HG02884 (cell line): ENCODE data around the gene DOCK11.
"Not testable (repeated sequence)": the region's sequence is repeated elsewhere in the genome, so short reads cannot be mapped to it uniquely, and the experiment has no call there.

Experiments used
- ATAC-seq: cut with Tn5 transposase; IDR thresholded peaks from one replicate; pipeline ENCODE4 v1.9.1; 2021; ENCODE audit warnings: mild to moderate bottlenecking, moderate library complexity; ENCODE audit not compliant: unreplicated experiment

The DOCK11 gene

DNA sequence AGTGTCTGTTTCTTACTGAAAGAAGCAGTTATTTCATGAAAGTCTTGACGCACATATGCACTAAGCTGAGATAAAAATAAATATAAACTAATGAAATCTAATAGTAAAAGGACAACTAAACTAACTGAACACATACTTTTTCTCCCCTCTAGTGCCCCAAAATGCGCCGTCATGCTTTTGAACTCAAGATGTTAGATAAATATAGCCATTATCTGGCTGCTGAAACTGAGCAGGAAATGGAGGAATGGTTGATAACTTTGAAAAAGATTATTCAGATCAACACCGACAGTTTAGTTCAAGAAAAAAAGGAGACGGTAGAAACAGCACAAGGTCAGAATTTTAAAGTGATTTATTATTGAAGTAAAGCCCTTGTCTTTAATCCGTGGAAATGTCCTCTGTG is 70.2 kb downstream of the DOCK11 start:
- no peak for ATAC-seq

DNA sequence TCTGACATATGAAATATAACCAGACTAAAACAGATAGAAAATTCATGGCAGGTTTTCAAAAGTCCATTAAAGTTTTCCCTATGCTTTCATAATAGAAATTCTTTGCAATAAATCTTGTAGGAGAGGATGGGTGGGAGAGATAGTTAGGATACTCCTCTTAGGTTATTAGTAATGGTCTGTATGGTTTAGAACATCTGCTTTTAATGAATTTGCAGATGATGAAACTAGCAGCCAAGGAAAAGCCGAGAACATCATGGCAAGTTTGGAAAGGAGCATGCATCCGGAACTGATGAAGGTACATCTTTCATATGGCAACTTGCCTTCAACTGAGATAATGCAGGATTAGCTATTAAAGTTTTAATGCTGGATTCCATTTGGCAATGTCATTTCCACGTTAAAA is 70.7 kb downstream of the DOCK11 start:
- no peak for ATAC-seq

DNA sequence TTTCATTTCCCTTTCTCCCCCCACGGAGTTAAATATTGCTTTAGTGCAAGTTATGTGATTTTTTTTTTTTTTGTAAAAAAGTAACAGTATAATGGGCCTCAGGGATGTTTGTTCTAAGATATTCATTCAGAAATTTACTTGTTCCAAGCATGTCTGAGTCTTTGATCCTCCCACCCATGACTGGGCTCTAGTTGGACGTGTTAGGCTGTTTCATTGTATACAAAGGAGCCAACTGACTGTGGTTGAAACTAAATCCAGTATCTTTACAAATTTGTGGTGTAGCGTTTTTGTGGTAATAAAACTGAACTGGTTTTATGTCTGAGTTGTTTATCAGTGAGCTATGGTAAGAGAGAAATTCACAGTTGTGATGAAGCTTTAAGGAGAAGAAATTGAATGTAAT is 74.1 kb downstream of the DOCK11 start:
- ATAC-seq, result no peak

DNA sequence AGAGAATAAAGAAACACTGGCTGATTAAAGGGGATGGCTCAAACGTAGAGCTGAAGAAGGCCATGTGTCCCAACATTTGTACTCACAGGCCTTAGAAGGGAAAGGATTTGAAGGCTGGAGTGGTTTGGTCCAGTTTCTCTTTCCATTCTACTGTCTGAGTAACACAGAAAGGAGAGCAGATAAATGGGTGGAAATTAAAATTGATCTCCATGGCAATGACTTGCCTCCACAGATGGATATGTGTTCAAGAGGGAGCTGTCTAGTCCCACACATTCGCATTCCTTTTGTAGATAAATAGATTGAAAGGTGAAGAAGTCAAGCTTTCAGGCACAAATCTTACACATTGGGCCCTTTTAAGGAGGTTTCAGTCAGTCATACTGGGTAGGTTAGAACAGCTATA is 74.6 kb downstream of the DOCK11 start:
- no peak for ATAC-seq

DNA sequence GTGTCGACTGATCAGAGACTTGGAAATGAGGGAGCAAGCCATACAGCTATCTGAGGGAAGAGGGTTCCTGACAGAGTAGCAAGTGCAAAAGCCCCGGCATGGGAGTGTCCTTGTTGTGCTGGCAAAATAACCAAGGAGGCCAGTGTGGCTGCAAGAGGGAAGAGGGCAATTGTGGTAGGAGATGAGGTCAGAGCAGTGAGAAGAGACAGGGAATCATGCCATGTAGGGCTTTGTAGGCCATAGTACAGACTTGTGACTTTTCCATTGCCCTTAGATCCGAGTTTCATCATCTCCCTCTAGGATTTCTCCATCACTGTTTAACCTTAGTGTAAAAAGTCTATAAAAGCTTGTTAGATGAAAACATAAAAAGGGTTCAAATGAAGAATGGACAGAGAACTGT is 76.2 kb downstream of the DOCK11 start:
- ATAC-seq, result no peak

DNA sequence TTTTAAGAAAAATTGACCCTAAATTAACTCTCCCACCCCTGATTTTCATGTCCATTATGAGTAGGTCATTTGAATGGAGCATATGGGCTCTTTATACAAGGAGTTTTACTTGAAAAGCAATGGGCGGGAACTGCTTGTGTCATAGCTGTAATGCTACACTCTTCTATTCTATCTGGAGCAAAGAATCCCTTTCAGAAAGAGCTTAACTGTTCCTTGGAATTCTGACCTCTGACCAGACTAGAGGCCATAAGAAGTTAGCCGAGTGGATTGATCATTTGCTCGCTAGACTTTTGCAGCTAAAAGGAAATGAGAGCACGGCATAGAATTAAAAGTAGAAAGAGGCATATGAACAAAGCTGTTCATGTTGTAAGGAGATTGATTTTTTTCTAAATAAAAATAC is 79.1 kb downstream of the DOCK11 start:
- ATAC-seq, result no peak

DNA sequence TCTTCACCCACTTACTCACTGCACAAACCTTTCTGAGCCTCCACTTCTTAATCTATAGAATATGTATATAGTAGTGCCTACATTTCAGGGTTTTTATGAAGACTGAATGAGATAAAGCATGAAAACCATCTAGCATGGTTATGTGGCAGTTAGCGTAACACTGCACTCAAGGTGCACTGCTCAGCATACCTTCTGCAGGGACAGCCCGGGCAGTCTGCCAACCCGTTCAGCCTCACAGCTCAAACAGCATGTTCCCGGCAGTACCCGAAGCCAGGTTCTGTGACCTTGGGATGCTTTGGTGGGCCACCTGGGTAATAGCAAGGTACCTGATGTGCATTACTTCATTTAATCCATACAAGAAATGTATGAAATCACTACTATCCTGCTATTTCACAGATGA is 81.4 kb downstream of the DOCK11 start:
- ATAC-seq, result no peak

DNA sequence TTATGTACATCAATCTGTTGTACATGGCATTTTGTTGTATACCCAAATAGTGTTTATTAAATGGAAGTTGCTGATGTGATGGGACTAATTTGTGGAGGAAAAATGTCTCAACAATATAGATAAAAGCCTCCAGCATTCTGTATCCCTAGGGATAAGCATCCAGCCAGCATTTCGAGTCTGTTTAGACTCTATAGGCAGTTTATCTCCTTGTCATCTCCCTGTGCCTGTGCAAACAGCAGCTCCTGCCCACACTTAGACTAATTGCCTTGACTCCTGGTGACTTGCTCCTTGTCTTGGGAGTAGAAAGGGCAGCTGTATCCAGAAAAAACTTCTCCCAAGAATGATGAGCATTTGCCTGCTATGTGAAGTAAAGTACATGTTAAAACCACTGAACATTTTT is 83.8 kb downstream of the DOCK11 start:
- ATAC-seq, result no peak

DNA sequence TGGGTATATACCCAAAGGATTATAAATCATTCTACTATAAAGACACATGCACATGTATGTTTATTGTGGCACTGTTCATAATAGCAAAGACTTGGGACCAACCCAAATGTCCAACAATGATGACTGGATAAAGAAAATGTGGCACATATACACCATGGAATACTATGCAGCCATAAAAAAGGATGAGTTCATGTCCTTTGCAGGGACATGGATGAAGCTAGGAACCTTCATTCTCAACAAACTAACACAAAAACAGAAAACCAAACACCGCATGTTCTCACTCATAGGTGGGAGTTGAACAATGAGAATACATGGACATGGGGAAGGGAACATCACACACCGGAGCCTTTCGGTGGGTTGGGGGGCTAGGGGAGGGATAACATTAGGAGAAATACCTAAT is 87.3 kb downstream of the DOCK11 start:
- ATAC-seq, result not testable (repeated sequence)

DNA sequence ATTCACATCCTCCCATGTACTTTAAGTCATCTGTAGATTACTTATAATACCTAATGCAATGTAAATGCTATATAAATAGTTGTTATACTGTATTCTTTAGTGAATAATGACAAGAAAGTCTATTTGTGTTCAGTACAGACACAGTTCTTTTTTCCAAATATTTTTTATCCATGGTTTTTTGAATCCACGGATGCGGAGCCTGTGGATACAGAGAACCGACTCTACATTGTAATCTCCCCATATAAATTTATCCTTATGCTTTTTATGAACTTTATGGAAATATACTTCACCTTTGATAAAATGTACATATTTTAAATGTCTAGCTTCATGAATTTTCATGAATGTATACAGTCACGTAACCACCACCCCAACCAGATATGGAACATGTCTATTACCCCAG is 88.2 kb downstream of the DOCK11 start:
- no peak for ATAC-seq

DNA sequence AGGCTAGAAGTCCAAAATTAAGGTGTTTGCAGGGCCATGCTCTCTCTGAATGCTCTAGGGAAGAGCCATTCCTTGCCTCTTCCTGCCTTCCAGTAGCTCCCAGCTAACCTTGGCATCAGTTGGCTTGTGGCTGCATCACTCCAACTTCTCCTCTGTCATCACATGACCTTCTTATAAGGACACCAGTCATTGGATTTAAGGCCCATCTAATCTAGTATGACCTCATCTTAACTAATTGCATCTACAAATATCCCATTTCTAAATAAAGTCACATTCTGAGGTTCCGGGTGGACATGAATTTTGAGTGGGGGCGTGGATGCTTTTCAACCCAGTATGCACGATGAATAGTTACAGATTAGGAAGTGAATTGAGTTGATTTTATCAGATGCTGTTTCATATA is 89.7 kb downstream of the DOCK11 start:
- no peak for ATAC-seq

DNA sequence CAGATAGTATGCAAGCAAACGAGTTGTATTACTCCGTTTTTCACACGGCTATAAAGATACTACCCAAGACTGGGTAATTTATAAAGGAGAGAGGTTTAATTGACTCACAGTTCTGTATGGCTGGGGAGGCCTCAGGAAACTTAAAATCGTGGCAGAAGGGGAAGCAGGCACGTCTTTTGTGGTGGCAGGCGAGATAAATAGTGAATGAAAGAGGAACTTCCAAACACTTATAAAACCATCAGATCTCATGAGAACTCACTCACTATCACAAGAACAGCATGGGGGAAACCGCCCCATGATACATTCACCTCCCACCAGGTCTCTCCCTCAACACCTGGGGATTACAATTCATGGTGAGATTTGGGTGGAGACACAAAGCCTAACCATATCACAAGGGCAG is 90.6 kb downstream of the DOCK11 start:
- ATAC-seq, result not testable (repeated sequence)

DNA sequence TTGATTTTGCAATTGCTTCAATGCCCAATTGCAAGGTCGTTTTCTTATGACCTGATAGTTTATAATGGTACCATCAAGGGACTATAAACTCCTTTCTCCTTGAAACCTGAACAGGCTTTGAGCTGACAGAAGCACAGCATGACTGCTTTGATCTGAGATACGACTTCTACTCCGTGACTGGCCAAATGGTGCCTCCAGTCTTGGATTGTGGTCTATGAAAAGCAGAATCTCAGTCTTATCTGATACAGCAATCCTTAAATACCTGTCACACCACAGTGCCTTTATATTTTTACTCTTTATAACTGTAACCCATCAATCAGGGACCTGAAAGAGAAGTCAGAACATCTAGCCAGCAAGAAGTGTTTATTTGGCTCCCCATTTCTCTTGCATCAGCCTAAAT is 93.1 kb downstream of the DOCK11 start:
- no peak for ATAC-seq

DNA sequence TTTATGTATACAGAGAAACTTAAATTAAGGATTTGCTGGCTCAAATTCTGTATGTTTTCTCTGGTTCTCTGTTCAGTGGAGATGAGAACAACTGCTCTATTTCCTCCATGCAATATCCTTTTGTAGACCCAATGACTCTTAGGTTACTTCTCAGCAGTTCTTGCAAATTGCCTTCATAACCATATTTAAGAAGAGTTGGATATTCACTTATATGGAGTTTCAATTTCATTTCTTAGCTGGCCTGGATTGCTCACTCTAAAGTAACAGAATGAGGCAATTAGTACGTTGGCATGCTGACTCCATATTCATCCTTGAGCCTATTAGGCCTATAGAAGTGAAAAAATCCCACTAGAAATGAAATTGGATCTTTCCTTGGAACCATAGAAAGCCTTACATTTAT is 93.6 kb downstream of the DOCK11 start:
- no peak for ATAC-seq

DNA sequence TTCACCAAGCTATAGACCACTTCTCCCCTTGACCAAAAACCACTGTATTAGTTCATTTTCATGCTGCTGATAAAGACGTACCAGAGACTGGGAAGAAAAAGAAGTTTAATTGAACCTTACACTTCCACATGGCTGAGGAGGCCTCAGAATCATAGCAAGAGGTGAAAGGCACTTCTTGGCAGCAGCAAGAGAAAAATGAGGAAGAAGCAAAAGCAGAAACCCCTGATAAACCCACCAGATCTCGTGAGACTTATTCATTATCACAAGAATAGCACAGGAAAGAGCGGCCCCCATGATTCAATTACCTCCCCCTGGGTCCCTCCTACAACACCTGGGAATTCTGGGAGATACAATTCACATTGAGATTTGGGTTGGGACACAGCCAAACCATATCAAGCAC is 97.8 kb downstream of the DOCK11 start:
- ATAC-seq, result no peak

DNA sequence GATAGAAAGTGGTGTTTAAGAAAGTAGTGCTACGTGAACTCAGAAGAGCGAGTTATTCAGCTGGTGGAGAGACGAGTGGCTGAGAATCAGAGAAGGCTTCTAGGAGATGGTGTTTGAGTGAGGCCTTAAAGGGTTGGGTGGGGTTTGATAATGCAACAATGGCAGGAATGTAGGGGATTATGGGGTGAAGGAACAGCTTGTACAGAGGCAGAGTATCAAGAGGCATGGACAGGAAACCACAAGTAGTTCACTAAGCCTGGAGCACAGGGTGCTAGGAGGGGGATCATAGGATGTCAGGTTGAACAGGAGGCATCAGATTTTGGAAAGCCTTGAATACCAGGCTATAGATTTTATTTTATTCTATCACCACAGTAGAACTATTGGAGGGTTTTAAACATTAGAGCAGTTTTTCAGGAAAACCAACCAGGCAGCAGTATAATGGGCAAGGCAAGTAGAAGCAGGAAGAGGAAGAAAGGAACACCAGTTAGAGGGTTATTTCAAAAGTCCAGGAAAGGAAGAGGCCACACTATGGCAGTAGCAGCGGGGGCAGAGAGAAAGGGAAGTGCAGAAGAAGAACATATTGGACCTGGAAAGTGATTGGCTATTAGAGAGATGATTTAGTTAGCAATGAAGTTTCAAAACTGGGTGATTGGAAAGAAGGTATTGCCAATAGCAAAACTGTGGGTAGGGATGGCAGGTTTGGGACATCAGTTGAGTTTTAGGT is 99.2 kb downstream of the DOCK11 start:
- no peak for ATAC-seq

DNA sequence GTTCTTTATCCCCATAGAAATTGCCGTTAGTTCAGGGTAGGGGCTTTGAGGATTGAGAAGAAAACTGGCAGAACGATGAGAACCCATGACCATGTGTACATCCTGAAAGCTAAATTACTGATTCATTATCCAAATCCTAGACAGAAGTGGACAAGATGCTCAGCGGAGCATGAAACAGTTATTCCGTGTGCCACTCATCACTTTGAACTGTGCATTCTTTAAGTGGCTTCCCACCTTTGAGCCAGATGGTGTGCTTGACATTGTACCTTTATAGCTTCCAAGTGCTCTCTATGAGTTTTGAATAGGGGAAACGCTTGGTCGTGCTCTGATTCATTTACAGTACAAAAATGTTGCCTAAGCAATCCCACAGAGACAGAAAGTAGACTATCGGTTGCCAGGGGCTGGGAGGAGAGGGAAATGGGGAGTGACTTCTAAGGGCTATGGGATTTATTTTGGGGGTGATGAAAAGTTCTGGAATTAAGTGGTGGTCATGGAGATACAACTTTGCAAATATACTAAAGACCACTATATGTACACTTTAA is 100.0 kb downstream of the DOCK11 start:
- ATAC-seq, result no peak

DNA sequence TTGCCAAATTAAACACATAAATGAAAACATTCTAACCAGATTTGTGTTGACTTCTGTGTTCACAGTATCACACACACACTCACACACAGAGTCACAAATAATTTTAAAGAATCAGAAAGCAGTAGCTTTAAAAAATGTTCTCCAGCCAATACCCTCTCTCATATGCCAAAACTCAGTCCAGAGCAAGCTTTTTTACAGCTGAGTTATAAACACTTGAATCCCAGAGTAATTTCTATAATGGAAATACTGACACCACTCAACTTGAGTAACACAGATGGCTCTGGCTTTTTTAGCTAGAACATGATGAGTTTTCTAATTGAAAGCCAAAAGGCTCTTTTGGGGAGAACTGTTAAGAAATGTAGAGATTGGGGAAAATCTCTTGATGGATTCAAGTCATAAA is 100.8 kb downstream of the DOCK11 start:
- ATAC-seq, result no peak

DNA sequence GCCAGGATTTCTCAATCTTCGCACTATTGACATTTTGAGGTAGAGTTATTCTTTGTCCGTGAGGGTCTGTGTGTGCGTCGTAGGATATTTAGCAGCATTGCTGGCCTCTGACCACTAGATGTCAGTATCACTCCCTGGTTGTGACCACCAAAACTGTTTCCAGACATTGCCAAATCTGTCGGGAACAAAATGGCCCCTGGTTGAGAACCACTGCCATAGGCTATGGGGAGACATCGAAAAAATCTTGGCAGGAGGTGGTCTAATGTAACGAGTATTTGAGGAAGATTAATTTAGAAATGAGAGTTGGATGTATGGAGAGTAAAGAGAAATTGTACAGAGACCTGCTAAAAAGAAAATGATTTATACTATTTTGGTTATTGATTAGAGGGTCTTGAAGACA is 108.4 kb downstream of the DOCK11 start:
- ATAC-seq, result no peak

DNA sequence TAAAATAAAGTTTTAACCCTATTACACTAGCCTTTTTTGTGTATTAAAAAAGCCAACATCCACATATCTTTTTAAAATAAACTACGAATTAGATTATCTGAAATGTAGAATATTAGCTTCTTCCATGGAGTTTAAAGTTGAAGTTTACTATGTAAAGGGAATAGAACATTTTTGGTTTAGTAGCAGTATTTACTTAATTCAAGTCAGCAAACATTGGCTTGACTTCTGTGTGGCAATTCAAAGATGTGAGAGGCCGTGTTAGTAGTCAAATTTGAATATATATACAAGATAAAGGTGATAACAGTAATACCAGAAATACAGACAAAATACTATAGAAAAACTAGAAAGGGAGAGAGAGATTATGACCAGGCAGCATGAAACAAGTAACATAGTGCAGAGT is 116.7 kb downstream of the DOCK11 start:
- ATAC-seq, result no peak

DNA sequence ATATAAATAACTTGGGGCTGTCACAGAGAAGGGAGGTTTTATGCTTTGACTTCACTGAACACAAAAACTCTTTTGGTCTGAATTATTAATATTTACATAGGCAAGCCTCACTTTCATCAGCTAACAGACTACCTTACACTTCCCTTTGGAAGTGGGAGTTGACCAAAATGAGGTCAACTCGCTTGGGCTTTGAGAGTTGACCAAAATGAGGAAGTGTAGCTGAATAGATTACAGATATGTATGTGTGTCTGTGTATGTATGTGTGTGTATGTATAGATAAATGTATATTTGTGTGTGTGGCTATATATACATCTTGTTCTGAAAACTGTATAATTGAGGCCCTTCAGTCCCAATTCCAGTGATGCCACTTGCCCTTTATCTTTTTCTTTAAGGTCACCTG is 118.5 kb downstream of the DOCK11 start:
- ATAC-seq, result no peak

DNA sequence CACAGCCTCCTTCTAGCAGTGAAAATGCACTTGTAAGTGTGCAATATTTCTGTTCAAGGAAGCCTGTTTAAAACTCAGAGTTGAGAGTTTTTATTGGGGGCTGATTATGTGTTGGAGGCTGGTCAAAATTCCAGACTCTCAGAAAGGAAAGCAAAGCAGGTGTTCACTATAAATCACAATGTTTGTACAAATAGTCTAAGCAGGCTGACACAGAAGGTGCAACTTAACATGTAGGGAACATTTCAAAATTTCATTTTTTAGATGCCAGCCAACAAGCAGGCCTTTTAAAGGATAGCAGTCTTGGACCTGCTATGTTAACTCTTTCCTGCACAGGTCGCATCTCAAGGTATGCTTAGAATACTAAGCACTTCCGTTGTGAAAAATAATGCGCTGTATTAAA is 119.5 kb downstream of the DOCK11 start:
- no peak for ATAC-seq

DNA sequence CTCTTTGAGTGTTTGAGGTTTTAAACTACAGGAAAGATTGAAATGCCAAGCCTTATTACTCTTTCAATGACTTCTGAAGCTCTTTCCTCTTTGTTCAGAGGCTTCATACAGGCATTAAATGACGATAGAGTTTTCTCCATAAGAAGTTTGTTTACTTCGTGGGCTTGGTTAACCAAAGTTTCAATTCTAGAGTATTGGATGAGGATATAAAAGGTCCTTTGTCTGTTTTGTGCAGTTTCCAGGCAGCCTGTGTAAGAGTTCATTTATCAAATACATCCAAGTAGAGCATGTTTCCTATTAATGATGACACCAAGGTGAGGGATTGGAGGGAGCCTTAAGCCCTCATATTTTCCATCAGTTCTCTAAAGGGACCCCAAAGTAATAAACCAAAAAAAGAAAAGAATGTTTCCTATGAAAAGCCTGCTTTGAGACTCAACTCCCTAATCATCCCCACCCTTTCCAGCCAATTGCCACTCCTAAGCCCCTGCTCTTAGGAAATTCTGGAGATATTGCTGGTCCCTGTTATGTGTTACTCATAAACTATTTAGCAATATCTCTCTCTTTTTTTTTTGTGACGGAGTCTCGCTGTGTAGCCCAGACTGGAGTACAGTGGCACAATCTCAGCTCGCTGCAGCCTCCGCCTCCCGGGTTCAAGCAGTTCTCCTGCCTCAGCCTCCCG is 125.6 kb downstream of the DOCK11 start:
- ATAC-seq, result no peak
